ENCODE data around the gene SLC29A4.
"Not testable (repeated sequence)": the region's sequence is repeated elsewhere in the genome, so short reads cannot be mapped to it uniquely, and the experiment has no call there.

Gene SLC29A4

GRCh38 chr7:5275510-5275909 is 7.2 kb upstream of the SLC29A4 start:
- DNase-seq, result not testable (repeated sequence)

- DNase-seq, result not testable (repeated sequence)
Measured at GRCh38 chr7:5276123-5276522, 6.6 kb upstream of the SLC29A4 start.

GRCh38 chr7:5276611-5277010 is 6.1 kb upstream of the SLC29A4 start:
- DNase-seq, result no peak

- DNase-seq, result no peak
Measured at GRCh38 chr7:5278766-5279165, 4.0 kb upstream of the SLC29A4 start.

DNA sequence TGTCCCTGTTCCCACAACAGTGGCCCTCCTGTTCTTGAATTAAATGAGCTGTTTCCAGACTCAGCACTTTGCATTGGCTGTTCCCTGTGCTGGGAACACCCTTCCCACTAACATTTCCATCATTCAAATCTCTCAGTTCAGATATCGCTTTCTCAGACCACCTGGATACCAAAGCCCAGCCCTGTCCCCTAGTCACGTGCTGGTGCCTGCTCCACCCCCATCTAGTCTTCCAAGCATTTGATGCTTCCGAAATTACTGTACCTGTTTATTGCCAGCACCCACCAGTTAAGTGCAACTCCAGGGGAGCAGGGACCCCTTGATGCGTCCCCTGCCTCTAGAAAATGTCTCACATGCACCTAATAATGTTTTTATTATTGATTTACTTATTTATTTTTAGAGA is 3.0 kb upstream of the SLC29A4 start:
- no peak for DNase-seq

GRCh38 chr7:5281598-5282500 is 894 bp upstream of the SLC29A4 start:
- DNase-seq, result not testable (repeated sequence)

GRCh38 chr7:5283421-5284303 is 919 bp downstream of the SLC29A4 start:
- no peak for DNase-seq

DNA sequence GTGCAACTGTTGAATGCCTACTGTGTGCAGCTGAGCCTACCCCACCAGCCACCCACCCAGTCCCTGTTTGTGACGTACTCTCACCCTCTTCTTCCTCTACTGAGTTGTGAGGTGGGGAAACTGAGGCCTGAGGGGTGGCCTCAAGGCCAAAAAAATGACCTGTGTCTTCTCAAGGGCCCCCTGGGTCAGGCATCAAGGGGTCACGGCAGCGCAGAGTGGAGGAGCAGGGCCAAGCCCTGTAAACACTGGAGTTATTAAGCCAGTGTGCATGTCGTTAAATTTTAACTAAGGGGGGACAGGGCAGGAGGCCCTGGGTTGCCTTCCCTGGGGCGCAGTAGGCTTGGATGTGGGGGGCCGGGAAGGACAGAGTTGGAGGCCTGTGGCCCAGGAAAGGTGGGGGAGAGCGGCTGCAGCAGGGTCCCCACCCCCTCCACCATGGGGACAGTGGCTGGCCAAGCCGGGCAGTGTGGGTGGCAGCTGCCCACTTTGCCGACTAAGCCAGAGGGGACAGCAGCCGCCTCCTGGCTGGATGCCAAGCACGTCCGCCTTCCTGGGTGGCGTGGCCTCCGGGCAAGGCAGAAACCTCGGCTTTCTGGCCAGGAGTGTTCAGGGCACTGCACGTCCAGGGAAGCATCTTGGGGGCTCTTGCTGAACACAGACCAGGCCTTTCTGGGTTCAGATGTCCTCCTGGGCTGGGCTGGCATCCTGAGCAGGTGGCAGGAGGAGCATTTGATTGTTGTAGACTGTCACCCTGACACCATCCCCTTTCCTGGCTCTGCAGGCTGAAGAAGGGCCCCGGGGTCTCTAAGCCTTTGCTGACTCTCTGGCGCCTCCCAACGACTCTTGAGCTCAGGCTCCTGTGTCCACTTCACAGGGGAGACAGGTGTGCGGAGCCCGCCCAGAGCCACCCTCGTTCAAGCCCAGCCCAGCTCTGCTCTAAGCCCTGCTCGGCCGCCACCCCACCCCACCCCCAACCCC is 1.9 kb downstream of the SLC29A4 start:
- DNase-seq, result no peak

DNA sequence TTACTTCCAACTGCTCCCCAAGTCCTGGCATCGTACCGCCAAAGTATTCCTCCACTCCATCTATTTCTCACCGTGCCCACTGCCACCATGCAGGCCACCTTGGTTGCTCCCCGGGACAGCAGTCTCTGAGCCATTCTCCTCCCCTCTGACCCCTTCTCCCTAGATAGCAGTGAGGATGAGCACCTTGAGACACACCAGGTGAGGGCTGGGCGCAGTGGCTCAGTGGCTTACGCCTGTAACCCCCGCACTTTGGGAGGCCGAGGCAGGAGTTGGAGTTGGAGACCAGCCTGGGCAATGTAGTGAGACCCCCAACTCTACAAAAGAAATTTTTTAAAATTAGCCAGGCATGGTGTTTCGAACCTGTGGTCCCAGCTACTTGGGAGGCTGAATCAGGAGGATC is 4.2 kb downstream of the SLC29A4 start:
- DNase-seq, result no peak

- DNase-seq, result not testable (repeated sequence)
Measured at GRCh38 chr7:5287373-5287772, 4.6 kb downstream of the SLC29A4 start.

DNA sequence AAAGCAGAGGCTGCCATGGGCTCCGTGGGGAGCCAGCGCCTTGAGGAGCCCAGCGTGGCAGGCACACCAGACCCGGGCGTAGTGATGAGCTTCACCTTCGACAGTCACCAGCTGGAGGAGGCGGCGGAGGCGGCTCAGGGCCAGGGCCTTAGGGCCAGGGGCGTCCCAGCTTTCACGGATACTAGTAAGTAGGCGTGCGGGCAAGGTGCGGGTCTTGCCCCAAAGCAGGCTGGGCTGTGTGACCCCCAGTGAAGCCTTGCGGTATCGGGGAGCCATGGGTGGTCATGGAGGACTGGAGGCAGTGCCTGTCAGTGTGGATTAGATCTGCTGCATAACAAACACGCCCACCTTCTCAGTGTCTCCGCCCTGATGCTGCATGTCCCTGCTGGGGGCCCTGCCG is 5.1 kb downstream of the SLC29A4 start:
- DNase-seq, result no peak

DNA sequence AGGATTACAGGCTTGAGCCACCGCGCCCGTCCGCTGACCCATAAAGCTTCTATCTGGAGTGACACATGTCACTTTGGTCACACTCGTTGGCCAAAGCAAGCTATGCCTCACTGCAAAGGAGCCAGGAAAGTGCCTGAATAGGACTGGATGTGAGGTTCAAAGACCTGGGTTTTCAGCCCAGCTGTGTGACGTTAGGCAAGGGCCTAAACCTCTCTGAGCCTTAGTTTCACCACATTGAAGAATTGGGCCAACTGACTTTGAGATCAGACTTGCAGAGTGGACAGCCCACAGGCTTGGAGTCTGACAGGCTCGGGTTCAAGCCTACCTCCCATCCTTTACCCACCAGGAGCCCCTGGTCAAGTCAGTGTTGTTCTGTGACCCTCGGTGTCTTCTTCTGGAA is 5.8 kb downstream of the SLC29A4 start:
- DNase-seq, result not testable (repeated sequence)

DNA sequence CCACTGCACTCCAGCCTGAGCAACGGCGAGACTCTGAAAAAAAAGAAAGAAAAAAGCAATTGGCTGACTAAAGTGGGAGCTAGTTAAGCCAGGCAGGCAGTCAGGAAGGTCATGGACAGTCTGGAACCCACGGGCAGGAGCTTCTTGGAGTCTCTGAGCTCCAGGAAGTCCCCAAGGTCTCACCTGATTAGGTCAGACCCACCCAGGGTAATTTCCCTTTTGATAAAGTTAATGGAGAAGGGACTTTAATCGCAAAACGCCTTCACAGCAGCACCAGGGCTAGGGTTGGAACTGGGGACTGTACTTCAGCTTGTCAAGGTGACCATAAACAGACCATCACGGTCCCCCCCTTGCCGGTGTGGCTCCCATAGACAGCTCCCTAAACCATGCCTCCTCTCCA is 6.6 kb downstream of the SLC29A4 start:
- DNase-seq, result no peak

GRCh38 chr7:5291301-5291700 is 8.6 kb downstream of the SLC29A4 start:
- no peak for DNase-seq

- not testable (repeated sequence) for DNase-seq
Measured at GRCh38 chr7:5291711-5292335, 9.1 kb downstream of the SLC29A4 start.

- no peak for DNase-seq
Measured at GRCh38 chr7:5294169-5294987, 11.6 kb downstream of the SLC29A4 start.

DNA sequence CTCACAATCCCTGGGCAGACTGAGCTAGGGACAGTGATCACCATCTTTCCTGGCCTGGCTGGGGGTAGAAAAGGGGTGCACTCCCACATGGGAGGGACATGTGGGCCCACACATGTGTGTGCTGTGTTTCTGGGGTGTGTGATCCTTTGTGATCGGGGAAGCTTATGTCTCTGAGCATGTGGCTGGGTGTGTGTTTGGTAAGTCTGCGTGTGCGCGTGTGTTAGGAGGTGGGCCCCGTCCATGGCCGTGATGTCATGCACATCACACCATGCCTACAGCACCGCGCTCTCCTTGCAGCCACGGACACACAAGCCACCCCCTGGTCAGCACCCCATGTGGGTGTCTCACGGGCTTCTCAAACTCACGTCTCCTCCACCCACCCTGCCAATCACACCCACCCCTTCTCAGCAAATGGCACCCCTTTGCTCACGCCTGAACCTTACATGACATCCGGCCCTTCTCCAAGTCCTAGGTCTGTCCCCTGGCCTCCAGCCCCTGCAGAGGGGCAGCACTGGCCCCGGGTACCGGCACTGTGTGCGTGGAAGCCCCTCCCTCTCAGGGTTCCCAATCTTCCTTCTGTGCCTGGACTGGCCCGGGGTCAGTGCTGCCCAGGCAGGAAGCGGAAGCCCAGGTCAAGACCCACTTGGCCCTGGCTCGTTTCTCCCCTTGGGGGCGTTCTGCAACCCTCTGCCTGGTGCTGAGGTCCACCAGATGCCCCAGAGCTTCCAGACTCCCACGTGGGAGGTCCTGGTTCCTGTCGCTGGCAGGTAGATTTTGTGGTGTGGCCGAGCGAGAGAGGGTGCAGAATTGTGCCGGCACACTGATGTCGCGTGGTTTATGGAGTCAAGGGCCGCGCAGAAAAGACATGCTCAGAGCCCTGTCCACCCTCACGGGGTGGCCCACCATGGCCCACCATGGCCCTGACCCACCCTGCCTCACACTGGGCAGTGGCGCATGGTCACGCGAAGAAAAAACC is 12.6 kb downstream of the SLC29A4 start:
- no peak for DNase-seq

DNA sequence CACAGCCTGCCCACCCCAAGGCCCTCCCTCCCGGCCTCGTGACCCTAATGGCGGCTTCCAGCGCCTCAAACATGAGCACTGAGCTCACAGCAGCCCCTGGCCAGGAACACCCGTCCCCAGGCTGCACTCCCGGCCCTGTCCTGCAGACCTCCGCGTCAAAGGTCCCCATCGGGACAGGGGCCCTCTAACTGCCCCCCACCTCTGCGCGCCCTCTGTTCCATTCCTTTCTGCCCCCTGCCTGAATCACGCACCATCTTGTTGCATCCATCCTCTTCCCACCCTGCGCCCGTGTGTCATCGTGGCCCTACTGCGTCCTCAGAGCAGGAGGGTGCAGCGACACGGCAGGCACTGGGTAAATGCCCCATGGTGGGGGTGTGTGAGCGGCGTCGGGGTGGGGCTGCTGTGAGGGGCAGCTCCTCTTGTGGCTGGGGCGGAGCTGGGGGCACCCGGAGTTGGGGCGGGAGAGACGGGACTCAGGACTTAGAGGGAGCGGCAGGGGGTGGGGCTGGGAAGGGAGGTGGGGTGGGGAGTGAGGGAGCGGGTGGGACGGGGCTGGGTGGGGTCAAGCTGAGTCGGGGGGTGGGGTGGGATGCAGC is 13.4 kb downstream of the SLC29A4 start:
- DNase-seq, result peak; percentile 18

- DNase-seq, result peak; percentile 80
Measured at GRCh38 chr7:5296611-5297226, 14.0 kb downstream of the SLC29A4 start.

Measured in CD4-positive, alpha-beta T cell treated with Interleukin-10 for 1 hour (primary cell).